PC-9 (cell line): Measurements from ENCODE around the gene PPP2R2B.

ENCODE experiments used
- CTCF ChIP-seq: fragments of 200-600 bp; sonication (generic); conservative IDR thresholded peaks from 2 replicates; pipeline ENCODE4 v1.6.1; 2017; ENCODE audit warnings: mixed run types, antibody characterized with exemption, mild to moderate bottlenecking, moderate library complexity
- EZH2 ChIP-seq: fragments of 200-600 bp; sonication (generic); IDR thresholded peaks from 2 replicates; pipeline ENCODE4 v1.8.0; 2017; ENCODE audit warnings: antibody characterized with exemption, low read depth

GRCh38 chr5:146748533-146748932 is 130.0 kb downstream of the PPP2R2B start:
- TF ChIP-seq CTCF: no peak
- TF ChIP-seq EZH2: no peak
